Measurements from ENCODE around the gene AXIN1. TPM values are rescaled to one million over a fixed set of nuclear protein-coding genes. Genes with fewer than 3 reads are reported as not detected.

The AXIN1 gene
- total RNA-seq, 1 donor from 2014 or later = 23.5 TPM

GRCh38 chr16:283033-283805 is 69.3 kb downstream of the AXIN1 start, which contains the start of gene PDIA2:
Gene PDIA2, plus strand, starts transcription at chr16:283164. Its CDS starts 6 bp downstream, at chr16:283170.
- DNase-seq (ENCODE audit: low read depth, low spot score) = no peak

- no peak for DNase-seq (ENCODE audit: low read depth, low spot score)
Observed at GRCh38 chr16:282491-282890, 70.0 kb downstream of the AXIN1 start.

- no peak for DNase-seq (ENCODE audit: low read depth, low spot score)
Observed at GRCh38 chr16:281660-282255, 70.8 kb downstream of the AXIN1 start.

GRCh38 chr16:280991-281659 is 71.4 kb downstream of the AXIN1 start:
- DNase-seq (ENCODE audit: low read depth, low spot score) = no peak

- DNase-seq (ENCODE audit: low read depth, low spot score) = no peak
Observed at GRCh38 chr16:280552-280951, 72.0 kb downstream of the AXIN1 start, which contains the start of gene ARHGDIG. Gene ARHGDIG, plus strand, starts transcription at chr16:280591. Its CDS starts 90 bp downstream, at chr16:280681.

- DNase-seq (ENCODE audit: low read depth, low spot score) = no peak
Observed at GRCh38 chr16:280005-280460, 72.5 kb downstream of the AXIN1 start.

- no peak for DNase-seq (ENCODE audit: low read depth, low spot score)
Observed at GRCh38 chr16:279531-279930, 73.0 kb downstream of the AXIN1 start.

GRCh38 chr16:278863-279366 is 73.6 kb downstream of the AXIN1 start:
- DNase-seq (ENCODE audit: low read depth, low spot score) = no peak

GRCh38 chr16:276426-277077 is 76.0 kb downstream of the AXIN1 start:
- DNase-seq (ENCODE audit: low read depth, low spot score) = no peak

GRCh38 chr16:275786-276232 is 76.7 kb downstream of the AXIN1 start, which contains the start of gene RGS11:
Gene RGS11, minus strand, starts transcription at chr16:275944. Its CDS starts 33 bp downstream, at chr16:275911.
- no peak for DNase-seq (ENCODE audit: low read depth, low spot score)

- DNase-seq (ENCODE audit: low read depth, low spot score) = no peak
Observed at GRCh38 chr16:275041-275641, 77.4 kb downstream of the AXIN1 start.

GRCh38 chr16:273547-274421 is 78.7 kb downstream of the AXIN1 start:
- DNase-seq (ENCODE audit: low read depth, low spot score) = no peak

- no peak for DNase-seq (ENCODE audit: low read depth, low spot score)
Observed at GRCh38 chr16:272633-273546, 79.6 kb downstream of the AXIN1 start.

GRCh38 chr16:270381-271255 is 81.9 kb downstream of the AXIN1 start:
- no peak for DNase-seq (ENCODE audit: low read depth, low spot score)

- no peak for DNase-seq (ENCODE audit: low read depth, low spot score)
Observed at GRCh38 chr16:269061-269796, 83.3 kb downstream of the AXIN1 start.

GRCh38 chr16:268141-269053 is 84.1 kb downstream of the AXIN1 start:
- no peak for DNase-seq (ENCODE audit: low read depth, low spot score)

Data from pulmonary artery endothelial cell (primary cell).